Upper lobe of left lung (tissue), 4 donors: ENCODE measurements around the gene CS.
"Not testable (repeated sequence)": the region's sequence is repeated elsewhere in the genome, so short reads cannot be mapped to it uniquely, and the experiment has no call there.

Experiments used
- EP300 ChIP-seq, 4 donors: sonication (generic); formaldehyde crosslinking; IDR thresholded peaks; one replicate each; pipeline ENCODE4 v1.5.1; 2017; ENCODE audit warnings: antibody characterized with exemption in 4 of 4, control low read depth in 2 of 4
- TF ChIP-seq, protein P1 (sequence below), 6 experiments: fragments of 450-650 bp in 4 of 6; fragments of 200-600 bp in 2 of 6; sonication (generic) in 2 of 6; IDR thresholded peaks; one replicate each; pipeline ENCODE4 v1.5.1; 2016 to 2019; ENCODE audit warnings: antibody characterized with exemption in 6 of 6

DNA sequence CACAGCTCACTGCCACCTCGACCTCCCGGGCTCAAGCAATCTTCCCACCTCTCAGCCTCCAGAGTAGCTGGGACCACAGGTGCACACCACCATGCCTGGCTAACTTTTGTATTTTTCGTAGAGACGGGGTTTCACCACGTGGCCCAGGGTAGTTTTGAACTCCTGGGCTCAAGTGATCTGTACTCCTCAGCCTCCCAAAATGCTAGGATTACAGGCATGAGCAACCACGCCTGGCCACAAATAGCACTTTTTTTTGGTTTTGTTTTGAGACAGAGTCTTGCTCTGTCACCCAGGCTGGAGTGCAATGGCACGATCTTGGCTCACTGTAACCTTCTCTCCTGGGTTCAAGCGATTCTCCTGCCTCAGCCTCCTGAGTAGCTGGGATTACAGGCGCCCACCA, 47.1 kb upstream of the CS start:
- TF ChIP-seq, protein P1, sequence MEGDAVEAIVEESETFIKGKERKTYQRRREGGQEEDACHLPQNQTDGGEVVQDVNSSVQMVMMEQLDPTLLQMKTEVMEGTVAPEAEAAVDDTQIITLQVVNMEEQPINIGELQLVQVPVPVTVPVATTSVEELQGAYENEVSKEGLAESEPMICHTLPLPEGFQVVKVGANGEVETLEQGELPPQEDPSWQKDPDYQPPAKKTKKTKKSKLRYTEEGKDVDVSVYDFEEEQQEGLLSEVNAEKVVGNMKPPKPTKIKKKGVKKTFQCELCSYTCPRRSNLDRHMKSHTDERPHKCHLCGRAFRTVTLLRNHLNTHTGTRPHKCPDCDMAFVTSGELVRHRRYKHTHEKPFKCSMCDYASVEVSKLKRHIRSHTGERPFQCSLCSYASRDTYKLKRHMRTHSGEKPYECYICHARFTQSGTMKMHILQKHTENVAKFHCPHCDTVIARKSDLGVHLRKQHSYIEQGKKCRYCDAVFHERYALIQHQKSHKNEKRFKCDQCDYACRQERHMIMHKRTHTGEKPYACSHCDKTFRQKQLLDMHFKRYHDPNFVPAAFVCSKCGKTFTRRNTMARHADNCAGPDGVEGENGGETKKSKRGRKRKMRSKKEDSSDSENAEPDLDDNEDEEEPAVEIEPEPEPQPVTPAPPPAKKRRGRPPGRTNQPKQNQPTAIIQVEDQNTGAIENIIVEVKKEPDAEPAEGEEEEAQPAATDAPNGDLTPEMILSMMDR (IDR thresholded peaks at IDR 0.05) = not testable (repeated sequence)
- TF ChIP-seq EP300 (IDR thresholded peaks at IDR 0.05) = not testable (repeated sequence)
